ENCODE measurements around the gene RBFOX2. TPM values are rescaled to one million over a fixed set of nuclear protein-coding genes. Genes with fewer than 3 reads are reported as not detected.

RBFOX2 gene
- total RNA-seq, 1 donor from 2014 or later = 210 TPM

GRCh38 chr22:35915477-35916013 is 113.1 kb downstream of the RBFOX2 start:
- TF ChIP-seq, protein P1, sequence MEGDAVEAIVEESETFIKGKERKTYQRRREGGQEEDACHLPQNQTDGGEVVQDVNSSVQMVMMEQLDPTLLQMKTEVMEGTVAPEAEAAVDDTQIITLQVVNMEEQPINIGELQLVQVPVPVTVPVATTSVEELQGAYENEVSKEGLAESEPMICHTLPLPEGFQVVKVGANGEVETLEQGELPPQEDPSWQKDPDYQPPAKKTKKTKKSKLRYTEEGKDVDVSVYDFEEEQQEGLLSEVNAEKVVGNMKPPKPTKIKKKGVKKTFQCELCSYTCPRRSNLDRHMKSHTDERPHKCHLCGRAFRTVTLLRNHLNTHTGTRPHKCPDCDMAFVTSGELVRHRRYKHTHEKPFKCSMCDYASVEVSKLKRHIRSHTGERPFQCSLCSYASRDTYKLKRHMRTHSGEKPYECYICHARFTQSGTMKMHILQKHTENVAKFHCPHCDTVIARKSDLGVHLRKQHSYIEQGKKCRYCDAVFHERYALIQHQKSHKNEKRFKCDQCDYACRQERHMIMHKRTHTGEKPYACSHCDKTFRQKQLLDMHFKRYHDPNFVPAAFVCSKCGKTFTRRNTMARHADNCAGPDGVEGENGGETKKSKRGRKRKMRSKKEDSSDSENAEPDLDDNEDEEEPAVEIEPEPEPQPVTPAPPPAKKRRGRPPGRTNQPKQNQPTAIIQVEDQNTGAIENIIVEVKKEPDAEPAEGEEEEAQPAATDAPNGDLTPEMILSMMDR (IDR thresholded peaks at IDR 0.05; ENCODE audit: unreplicated experiment) = no peak
- H3K27me3 Mint-ChIP-seq (ENCODE audit: low read depth) = no peaks in the 10 kb centered on the region
- H3K4me3 Mint-ChIP-seq = peak overlapping the region; percentile 81
- H3K4me1 Mint-ChIP-seq = peaks cover 59% of the 10 kb centered on the region
- H3K9me3 Mint-ChIP-seq = no peaks in the 10 kb centered on the region
- peak overlapping the region; percentile 94 for H3K27ac Mint-ChIP-seq
- no peak for DNase-seq (ENCODE audit: low spot score in 2 of 2, unreplicated experiment in 2 of 2)
- no peaks in the 10 kb centered on the region for H3K36me3 Mint-ChIP-seq

- H3K27ac Mint-ChIP-seq = peak overlapping the region; percentile 94
- no peaks in the 10 kb centered on the region for H3K9me3 Mint-ChIP-seq
- no peaks in the 10 kb centered on the region for H3K27me3 Mint-ChIP-seq (ENCODE audit: low read depth)
- peak overlapping the region; percentile 81 for H3K4me3 Mint-ChIP-seq
- H3K4me1 Mint-ChIP-seq = peaks cover 61% of the 10 kb centered on the region
- peak in 1 of 2 experiments; percentile 42 for DNase-seq (ENCODE audit: low spot score in 2 of 2, unreplicated experiment in 2 of 2)
- no peaks in the 10 kb centered on the region for H3K36me3 Mint-ChIP-seq
- TF ChIP-seq, protein P1 (IDR thresholded peaks at IDR 0.05; ENCODE audit: unreplicated experiment) = no peak
Measured at GRCh38 chr22:35914665-35915476, 113.8 kb downstream of the RBFOX2 start.

DNA sequence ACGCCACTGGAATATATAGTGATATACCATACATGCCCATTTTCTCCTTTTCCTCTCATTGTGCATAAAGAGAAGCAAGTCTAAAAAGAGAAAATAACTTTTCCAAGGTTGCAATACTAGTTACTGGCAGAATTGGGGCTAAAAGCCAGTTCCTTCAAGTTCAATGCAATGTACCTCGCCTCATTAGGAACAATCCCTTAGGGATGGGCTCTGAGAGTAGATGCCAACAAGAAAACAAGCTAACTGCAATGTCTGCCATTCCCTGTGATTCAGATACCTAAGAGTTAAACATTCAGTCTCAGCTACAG is 114.3 kb downstream of the RBFOX2 start:
- Mint-ChIP-seq H3K27ac (peak overlapping the region; percentile 94), H3K27me3 (ENCODE audit: low read depth) (no peaks in the 10 kb centered on the region), H3K9me3 (no peaks in the 10 kb centered on the region), H3K4me3 (peak overlapping the region; percentile 81), H3K36me3 (no peaks in the 10 kb centered on the region), H3K4me1 (peaks cover 61% of the 10 kb centered on the region)
- TF ChIP-seq, protein P1 (IDR thresholded peaks at IDR 0.05; ENCODE audit: unreplicated experiment) = no peak
- no peak for DNase-seq (ENCODE audit: low spot score in 2 of 2, unreplicated experiment in 2 of 2)

DNA sequence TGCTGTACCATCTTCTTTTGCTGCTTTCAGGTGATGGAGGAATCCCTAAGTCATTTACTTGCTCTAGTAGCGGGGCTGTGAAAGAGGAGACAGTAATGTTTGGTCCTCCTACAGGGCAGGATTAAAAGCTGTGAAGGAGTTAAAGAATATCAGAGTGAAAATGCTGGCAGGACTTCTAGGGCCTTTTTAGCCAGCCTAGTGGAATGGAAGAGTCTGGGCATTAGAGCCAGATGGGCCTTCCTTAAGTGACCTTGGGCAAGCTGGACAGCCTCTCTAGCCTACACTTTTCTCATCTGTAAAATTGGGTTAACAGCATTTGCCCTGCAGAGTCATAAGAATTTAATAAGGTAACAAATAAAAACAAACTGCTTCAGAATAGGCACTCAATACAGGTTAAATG is 114.7 kb downstream of the RBFOX2 start:
- peaks cover 61% of the 10 kb centered on the region for H3K4me1 Mint-ChIP-seq
- no peak for DNase-seq (ENCODE audit: low spot score in 2 of 2, unreplicated experiment in 2 of 2)
- H3K27me3 Mint-ChIP-seq (ENCODE audit: low read depth) = no peaks in the 10 kb centered on the region

GRCh38 chr22:35912658-35913057 is 116.0 kb downstream of the RBFOX2 start:
- H3K9me3 Mint-ChIP-seq = no peaks in the 10 kb centered on the region
- H3K36me3 Mint-ChIP-seq = no peaks in the 10 kb centered on the region
- peaks cover 56% of the 10 kb centered on the region for H3K4me1 Mint-ChIP-seq
- TF ChIP-seq, protein P1 (IDR thresholded peaks at IDR 0.05; ENCODE audit: unreplicated experiment) = no peak
- DNase-seq (ENCODE audit: low spot score in 2 of 2, unreplicated experiment in 2 of 2) = no peak
- H3K27me3 Mint-ChIP-seq (ENCODE audit: low read depth) = no peaks in the 10 kb centered on the region
- no peak overlapping the region for H3K4me3 Mint-ChIP-seq
- H3K27ac Mint-ChIP-seq = no peak overlapping the region

More for the DNA sequence above, 114.7 kb downstream of the RBFOX2 start:
- H3K4me3 Mint-ChIP-seq = peak overlapping the region; percentile 81
- H3K27ac Mint-ChIP-seq = peak overlapping the region; percentile 94
- no peaks in the 10 kb centered on the region for H3K9me3 Mint-ChIP-seq
- TF ChIP-seq, protein P1 (IDR thresholded peaks at IDR 0.05; ENCODE audit: unreplicated experiment) = no peak
- no peaks in the 10 kb centered on the region for H3K36me3 Mint-ChIP-seq
